GM19455 (cell line): Measurements from ENCODE around the gene MBNL2.

Experiments used
- ATAC-seq: cut with Tn5 transposase; IDR thresholded peaks from one replicate; pipeline ENCODE4 v1.9.1; 2021; ENCODE audit not compliant: unreplicated experiment

MBNL2 gene

GRCh38 chr13:97289514-97290298, 67.6 kb downstream of the MBNL2 start:
- no peak for ATAC-seq

DNA sequence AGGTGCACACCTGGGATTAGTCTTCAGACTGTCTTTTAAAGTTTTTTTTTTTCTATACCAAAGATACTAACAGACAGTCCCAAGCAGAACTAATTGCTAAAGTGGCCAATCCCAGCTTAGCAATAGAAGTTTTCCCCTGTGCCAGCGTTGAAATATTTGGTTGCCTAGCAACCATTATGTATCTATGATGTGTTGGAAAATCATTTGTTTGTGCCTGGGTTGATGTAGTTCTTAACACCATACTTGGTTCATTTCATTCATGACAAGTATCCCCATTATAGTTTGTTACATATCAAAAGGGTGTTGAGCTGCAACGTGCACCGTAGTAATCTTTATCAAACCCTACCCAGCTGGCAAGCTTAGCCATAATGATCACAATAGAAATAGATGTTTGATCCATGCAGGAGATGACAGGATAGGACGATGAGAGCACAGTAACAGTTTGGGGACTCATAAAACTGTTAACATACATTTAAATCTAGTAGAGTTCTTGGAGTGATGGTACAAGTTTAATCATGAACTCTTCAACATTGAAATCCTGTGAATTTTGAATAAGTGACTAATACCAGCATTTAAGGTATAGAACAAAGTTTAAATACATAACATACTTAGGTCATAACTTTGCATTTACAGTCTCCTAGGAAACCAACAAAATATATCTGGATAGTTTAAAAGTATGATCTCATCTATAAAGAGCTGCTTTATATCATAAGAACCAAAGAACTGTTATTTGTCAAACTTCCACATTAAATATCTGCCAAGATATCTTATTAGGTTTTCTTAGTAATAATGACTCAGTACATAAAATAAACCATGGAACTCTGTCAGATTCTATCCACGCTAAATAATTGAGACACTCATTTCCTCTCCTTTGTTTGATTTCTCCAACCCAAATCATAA, 73.4 kb downstream of the MBNL2 start:
- no peak for ATAC-seq

DNA sequence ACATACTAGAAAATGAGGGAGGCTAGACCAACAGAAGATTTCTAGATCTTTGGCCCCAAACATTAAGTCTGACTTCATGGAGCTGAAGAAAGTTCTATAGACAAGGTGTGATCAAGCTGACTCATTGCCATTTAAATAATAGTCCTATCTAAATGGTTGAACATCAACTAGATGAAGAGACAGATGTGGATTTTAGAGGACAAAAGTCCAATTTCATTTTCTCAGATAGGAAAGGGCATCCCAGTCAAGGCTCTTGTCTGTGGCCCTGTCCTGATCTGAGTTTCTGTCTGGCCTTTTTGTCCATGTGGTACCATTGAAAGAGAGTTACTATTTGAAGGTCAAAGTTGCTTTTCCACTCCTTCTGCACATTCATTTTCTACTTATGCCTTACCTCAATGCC, 74.6 kb downstream of the MBNL2 start:
- ATAC-seq, result no peak

GRCh38 chr13:97298816-97299215, 76.7 kb downstream of the MBNL2 start:
- ATAC-seq, result no peak

- no peak for ATAC-seq
Observed at GRCh38 chr13:97300871-97301270, 78.7 kb downstream of the MBNL2 start.

DNA sequence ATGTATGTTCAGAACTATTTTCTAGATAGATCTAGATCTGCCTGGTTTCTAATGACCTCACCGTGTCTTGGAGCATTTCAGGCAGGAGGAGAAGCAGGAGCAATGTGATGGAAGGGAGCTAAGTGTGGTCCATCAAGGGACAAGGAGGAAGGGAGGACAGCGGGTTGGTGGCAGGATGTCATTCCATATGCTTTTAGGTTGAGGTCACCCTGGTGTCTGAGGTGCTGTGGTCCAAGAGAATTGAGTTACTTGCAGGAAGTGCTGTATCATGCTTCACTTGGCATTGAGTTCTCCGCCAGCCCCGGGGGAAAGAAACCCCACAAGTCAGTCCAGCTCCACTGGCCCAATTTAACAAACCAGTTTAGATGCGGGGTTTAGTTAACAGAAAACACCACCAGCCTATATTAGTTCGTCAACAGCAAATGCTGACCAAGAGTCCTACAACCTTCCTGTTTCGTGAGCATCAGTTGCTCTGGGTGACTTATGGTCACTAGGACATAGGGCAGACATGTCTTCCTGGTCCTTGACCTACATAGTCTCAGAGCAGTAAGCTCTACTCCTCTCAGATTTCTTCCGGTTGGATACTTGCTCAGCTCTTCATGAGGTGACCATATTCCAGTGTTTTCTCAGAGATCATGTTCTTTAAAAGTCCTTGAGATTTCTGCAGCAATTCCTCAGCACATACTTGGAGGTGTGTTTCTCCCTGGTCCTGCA, 79.4 kb downstream of the MBNL2 start:
- ATAC-seq, result no peak

DNA sequence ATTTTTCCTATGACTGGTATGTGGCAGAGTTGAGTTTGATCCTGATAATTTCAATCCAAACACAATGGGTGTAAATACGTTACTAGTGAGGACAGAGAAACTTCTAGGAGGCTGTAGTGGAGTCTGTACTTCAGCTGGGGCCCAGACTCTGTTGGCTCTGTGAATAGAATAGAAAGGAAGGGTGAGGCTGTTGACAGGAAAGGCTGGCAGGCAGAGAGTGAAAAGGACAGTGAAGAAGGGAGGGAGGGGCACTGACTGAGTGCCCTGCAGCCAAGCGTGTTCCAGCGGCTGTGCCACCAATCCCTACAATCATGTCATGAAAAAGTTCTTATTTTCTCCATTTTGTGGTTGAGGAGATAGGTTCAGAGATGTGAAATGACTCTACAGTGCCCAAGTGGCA, 80.5 kb downstream of the MBNL2 start:
- no peak for ATAC-seq

GRCh38 chr13:97306106-97306505, 84.0 kb downstream of the MBNL2 start:
- ATAC-seq, result no peak

DNA sequence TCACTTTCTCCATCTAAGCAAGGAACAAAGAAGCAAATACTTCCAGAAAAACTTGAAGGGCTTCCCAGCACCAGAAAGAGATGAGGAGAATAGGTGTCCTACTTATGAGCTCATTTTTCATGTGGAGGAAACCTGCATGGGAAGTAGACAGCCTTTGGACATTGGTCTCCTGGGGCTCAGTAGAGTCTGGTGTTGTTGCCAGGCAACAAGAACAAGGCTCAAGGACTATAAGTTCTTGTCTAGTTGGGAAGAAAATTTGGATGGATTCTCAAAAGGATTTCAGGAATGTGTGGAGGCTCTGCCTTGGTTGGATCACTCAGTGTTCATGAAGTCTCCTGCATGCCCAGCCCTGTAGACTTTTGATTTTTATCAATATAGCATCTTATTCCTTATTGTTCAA, 84.5 kb downstream of the MBNL2 start:
- ATAC-seq, result no peak

- no peak for ATAC-seq
Observed at GRCh38 chr13:97307118-97307881, 85.2 kb downstream of the MBNL2 start.

GRCh38 chr13:97307882-97308624, 85.9 kb downstream of the MBNL2 start:
- ATAC-seq, result no peak

- ATAC-seq, result no peak
Observed at GRCh38 chr13:97308735-97309429, 86.7 kb downstream of the MBNL2 start.

DNA sequence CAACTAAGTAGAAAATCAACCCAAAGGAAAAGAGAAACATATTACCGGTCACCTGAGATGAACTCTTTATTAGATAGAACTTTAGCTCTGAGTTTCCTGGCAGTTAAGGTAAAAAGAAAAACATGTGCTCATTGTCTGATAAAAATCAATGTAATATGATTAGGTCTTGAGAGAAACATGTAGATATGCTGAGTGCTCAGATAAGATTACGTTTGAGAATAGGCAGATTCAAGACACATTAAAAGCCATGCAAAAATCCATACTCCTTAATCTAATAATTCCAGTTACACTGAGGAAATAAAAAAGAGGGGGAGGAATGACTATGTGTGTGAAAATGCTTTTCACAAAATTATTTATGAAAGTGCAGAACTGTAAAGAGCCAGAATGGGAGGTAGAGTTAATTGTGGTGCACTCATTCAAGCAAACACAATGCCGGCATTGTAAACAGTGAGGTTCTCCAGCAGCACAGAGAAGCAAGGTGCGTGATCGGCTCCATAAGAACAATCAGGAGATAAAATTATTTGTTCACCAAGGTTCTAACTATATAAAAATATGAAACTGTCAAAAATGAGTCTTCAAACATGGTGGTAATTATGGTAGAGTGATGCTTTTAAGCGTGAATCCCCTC, 88.8 kb downstream of the MBNL2 start:
- ATAC-seq, result no peak

GRCh38 chr13:97311956-97312355, 89.8 kb downstream of the MBNL2 start:
- no peak for ATAC-seq

GRCh38 chr13:97313551-97314260, 91.6 kb downstream of the MBNL2 start:
- ATAC-seq, result no peak

GRCh38 chr13:97316390-97316789, 94.3 kb downstream of the MBNL2 start:
- ATAC-seq, result no peak

DNA sequence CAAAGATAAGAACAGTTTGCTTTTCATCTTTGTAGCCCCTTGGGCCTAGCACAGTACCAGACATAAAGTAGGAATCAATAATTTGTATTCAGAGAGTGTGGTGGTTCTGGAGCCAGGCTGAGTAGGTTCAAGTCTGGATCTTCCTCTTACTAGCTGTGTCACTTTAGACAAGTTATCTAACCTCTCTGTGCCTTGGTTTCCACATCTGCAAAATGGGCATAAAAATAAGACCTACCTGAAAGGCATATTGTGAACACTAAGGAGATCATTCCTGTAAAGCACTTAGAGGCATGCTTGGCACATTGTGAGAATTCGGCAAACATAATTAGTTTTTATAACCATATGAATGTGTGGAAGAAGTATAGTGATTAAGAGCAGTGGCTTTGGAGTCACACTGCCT, 95.8 kb downstream of the MBNL2 start:
- no peak for ATAC-seq

DNA sequence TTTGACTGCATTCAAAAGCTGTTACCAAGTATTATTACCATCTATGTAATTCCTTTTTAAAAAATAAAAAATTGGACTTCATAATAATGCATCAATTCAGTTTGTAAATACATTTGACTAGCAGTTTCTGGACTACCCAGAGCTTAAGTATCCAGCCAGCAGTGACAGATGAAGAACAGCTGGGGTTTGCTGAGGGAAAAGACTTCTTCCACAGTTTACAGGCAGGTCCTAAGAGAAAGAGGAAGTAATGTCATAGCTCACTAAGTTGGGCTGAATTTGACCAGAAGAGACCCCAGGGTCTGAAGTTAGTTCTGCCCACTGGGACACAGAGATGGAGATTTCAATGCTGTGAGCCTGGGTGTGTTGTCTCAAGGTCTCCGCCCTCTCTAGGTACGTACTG, 96.4 kb downstream of the MBNL2 start:
- no peak for ATAC-seq
